SK-N-SH treated with all-trans-retinoic acid at 6 μM for 48 hours (cell line): ENCODE measurements around the gene PGM5.

Source experiments
- ATAC-seq: fragments of 200-7000 bp; cut with Tn5 transposase; 3 replicates; pipeline ENCODE4 v1.9.1; 2020; ENCODE audit warnings: mild to moderate bottlenecking, moderate library complexity
- ARNTL ChIP-seq: fragments of 450-650 bp; formaldehyde crosslinking; IDR thresholded peaks from 2 replicates; pipeline ENCODE4 v1.5.0; 2020; ENCODE audit warnings: low read depth, mild to moderate bottlenecking, moderate library complexity, borderline replicate concordance
- BACH2 ChIP-seq: fragments of 250-450 bp; sonication (Bioruptor Pico); IDR thresholded peaks from 2 replicates; pipeline ENCODE4 v1.9.0; 2021; ENCODE audit warnings: mild to moderate bottlenecking, borderline replicate concordance
- CSDC2 ChIP-seq: fragments of 250-450 bp; sonication (Bioruptor Pico); IDR thresholded peaks from 2 replicates; pipeline ENCODE4 v1.5.0; 2020; ENCODE audit warnings: mild to moderate bottlenecking, moderate library complexity
- ESRRG ChIP-seq: fragments of 250-450 bp; sonication (Bioruptor Pico); IDR thresholded peaks from 2 replicates; pipeline ENCODE4 v1.6.1; 2021; ENCODE audit warnings: mild to moderate bottlenecking
- ISL1 ChIP-seq: fragments of 250-450 bp; sonication (Bioruptor Pico); IDR thresholded peaks from 2 replicates; pipeline ENCODE4 v2.1.2; 2022; ENCODE audit warnings: mild to moderate bottlenecking, moderate library complexity
- OSR1 ChIP-seq: fragments of 250-450 bp; sonication (Bioruptor Pico); IDR thresholded peaks from 2 replicates; pipeline ENCODE4 v1.8.0; 2022; ENCODE audit warnings: moderate library complexity, mild to moderate bottlenecking, inconsistent platforms
- PPARA ChIP-seq: fragments of 250-450 bp; sonication (Bioruptor Pico); IDR thresholded peaks from 2 replicates; pipeline ENCODE4 v1.5.0; 2020; ENCODE audit warnings: mild to moderate bottlenecking, borderline replicate concordance
- RARB ChIP-seq: fragments of 250-450 bp; sonication (Bioruptor Pico); IDR thresholded peaks from 2 replicates; pipeline ENCODE4 v1.8.0; 2021; ENCODE audit warnings: mild to moderate bottlenecking, moderate library complexity
- SNAI2 ChIP-seq: fragments of 250-450 bp; sonication (Bioruptor Pico); IDR thresholded peaks from 2 replicates; pipeline ENCODE4 v1.5.0; 2020; ENCODE audit warnings: mild to moderate bottlenecking, moderate library complexity
- TCF4 ChIP-seq: fragments of 250-450 bp; sonication (Bioruptor Pico); IDR thresholded peaks from 2 replicates; pipeline ENCODE4 v1.8.0; 2021; ENCODE audit warnings: mild to moderate bottlenecking, moderate library complexity, borderline replicate concordance
- TOX ChIP-seq: fragments of 250-450 bp; sonication (Bioruptor Pico); IDR thresholded peaks from 2 replicates; pipeline ENCODE4 v1.8.0; 2021; ENCODE audit warnings: mild to moderate bottlenecking, moderate library complexity, borderline replicate concordance
- ZC3H10 ChIP-seq: fragments of 250-450 bp; sonication (Bioruptor Pico); IDR thresholded peaks from 2 replicates; pipeline ENCODE4 v1.5.1; 2021; ENCODE audit warnings: mild to moderate bottlenecking, moderate library complexity
- ZFP3 ChIP-seq: fragments of 250-450 bp; sonication (Bioruptor Pico); IDR thresholded peaks from 2 replicates; pipeline ENCODE4 v1.5.0; 2020; ENCODE audit warnings: mild to moderate bottlenecking, moderate library complexity
- ZFP30 ChIP-seq: fragments of 450-650 bp; formaldehyde crosslinking; IDR thresholded peaks from 2 replicates; pipeline ENCODE4 v1.5.0; 2022; ENCODE audit warnings: mild to moderate bottlenecking, moderate library complexity
- ZNF565 ChIP-seq: fragments of 450-650 bp; formaldehyde crosslinking; conservative IDR thresholded peaks from 2 replicates; pipeline ENCODE4 v1.5.0; 2020; ENCODE audit warnings: low read depth, mild to moderate bottlenecking, moderate library complexity
- ZNF70 ChIP-seq: fragments of 450-650 bp; formaldehyde crosslinking; IDR thresholded peaks from 2 replicates; pipeline ENCODE4 v1.5.0; 2020; ENCODE audit warnings: mild to moderate bottlenecking, moderate library complexity
- ZNF8 ChIP-seq: fragments of 450-650 bp; formaldehyde crosslinking; IDR thresholded peaks from 2 replicates; pipeline ENCODE4 v1.5.0; 2020; ENCODE audit warnings: mild to moderate bottlenecking, moderate library complexity
- TF ChIP-seq, protein P1 (sequence below): fragments of 250-450 bp; sonication (Bioruptor Pico); IDR thresholded peaks from 2 replicates; pipeline ENCODE4 v1.5.1; 2021; ENCODE audit warnings: mild to moderate bottlenecking, moderate library complexity
- TF ChIP-seq, protein P2 (sequence below): fragments of 250-450 bp; sonication (Bioruptor Pico); IDR thresholded peaks from 2 replicates; pipeline ENCODE4 v1.5.1; 2020; ENCODE audit warnings: low read depth, mild to moderate bottlenecking, moderate library complexity
- TF ChIP-seq, protein P3 (sequence below): fragments of 250-450 bp; sonication (Bioruptor Pico); IDR thresholded peaks from 2 replicates; pipeline ENCODE4 v1.8.0; 2021; ENCODE audit warnings: low read depth, mild to moderate bottlenecking, moderate library complexity, borderline replicate concordance
- TF ChIP-seq, protein P4 (sequence below): fragments of 250-450 bp; sonication (Bioruptor Pico); IDR thresholded peaks from 2 replicates; pipeline ENCODE4 v1.8.0; 2020; ENCODE audit warnings: mild to moderate bottlenecking, moderate library complexity, borderline replicate concordance

Gene PGM5

DNA sequence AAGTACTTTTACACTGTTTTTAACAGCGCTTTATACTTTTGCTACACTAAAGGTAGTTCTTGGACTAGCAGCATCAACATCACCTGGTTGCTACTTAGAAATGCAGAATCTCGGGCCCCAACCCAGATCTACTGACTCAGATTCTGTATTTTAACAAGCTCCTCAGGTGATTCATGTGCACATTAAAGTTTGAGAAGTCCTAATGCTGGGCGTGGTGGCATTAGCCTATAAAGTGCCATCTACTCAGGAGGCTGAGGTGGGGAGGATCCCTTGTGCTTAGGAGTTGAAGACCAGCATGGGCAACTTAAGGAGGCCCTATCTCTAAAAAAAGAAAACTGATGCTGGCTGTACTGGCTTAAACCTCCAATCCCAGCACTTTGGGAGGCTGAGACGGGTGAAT lies 157.6 kb downstream of the PGM5 start:
- no peak for TF ChIP-seq ISL1 (CRISPR knock-in tag)
- TF ChIP-seq, protein P1, sequence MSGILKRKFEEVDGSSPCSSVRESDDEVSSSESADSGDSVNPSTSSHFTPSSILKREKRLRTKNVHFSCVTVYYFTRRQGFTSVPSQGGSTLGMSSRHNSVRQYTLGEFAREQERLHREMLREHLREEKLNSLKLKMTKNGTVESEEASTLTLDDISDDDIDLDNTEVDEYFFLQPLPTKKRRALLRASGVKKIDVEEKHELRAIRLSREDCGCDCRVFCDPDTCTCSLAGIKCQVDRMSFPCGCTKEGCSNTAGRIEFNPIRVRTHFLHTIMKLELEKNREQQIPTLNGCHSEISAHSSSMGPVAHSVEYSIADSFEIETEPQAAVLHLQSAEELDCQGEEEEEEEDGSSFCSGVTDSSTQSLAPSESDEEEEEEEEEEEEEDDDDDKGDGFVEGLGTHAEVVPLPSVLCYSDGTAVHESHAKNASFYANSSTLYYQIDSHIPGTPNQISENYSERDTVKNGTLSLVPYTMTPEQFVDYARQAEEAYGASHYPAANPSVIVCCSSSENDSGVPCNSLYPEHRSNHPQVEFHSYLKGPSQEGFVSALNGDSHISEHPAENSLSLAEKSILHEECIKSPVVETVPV (CRISPR knock-in tag), result no peak
- TF ChIP-seq RARB, result no peak
- no peak for TF ChIP-seq PPARA (CRISPR knock-in tag)
- TF ChIP-seq, protein P2, sequence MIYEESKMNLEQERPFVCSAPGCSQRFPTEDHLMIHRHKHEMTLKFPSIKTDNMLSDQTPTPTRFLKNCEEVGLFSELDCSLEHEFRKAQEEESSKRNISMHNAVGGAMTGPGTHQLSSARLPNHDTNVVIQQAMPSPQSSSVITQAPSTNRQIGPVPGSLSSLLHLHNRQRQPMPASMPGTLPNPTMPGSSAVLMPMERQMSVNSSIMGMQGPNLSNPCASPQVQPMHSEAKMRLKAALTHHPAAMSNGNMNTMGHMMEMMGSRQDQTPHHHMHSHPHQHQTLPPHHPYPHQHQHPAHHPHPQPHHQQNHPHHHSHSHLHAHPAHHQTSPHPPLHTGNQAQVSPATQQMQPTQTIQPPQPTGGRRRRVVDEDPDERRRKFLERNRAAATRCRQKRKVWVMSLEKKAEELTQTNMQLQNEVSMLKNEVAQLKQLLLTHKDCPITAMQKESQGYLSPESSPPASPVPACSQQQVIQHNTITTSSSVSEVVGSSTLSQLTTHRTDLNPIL (CRISPR knock-in tag), result no peak
- no peak for TF ChIP-seq ZFP3
- TF ChIP-seq ARNTL (CRISPR knock-in tag), result no peak
- no peak for TF ChIP-seq BACH2 (CRISPR knock-in tag)
- no peak for TF ChIP-seq CSDC2
- no peak for TF ChIP-seq ZNF565 (CRISPR knock-in tag)
- ATAC-seq, result no peak

DNA sequence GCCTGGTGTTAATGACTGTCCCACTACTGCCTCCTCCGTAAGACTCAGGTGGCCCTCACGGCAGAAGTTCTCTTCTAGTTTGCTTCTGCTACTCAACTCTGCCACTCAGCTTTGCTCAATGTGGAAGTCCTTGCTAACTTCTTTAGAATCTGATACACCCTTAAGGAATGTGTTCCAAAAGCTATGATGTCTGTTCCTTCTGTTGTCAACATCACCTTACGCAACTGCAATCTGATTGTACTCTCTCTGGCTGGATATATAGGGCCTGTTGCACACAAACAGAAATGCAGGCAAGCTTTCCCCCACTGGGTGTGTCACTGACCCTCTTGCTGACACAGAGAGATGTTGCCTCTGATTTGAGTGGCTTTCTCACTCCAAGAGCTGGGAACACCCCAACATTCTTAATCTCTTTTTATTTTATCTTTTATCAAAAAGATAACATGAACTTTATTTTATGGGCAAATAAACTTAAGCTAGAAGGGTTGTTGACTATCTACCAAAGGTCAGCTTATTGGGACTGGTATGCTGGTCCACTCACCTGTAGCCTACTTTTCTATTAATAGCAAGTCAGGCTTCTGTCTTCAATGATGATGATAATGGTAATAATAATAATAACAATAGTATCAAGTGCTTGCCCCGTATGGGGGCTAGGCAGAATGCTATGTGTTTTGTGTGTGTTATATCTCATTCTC lies 159.1 kb downstream of the PGM5 start:
- no peak for ATAC-seq
- TF ChIP-seq OSR1, result no peak
- no peak for TF ChIP-seq ESRRG
- no peak for TF ChIP-seq ZNF70 (CRISPR knock-in tag)
- no peak for TF ChIP-seq PPARA (CRISPR knock-in tag)
- TF ChIP-seq BACH2 (CRISPR knock-in tag), result no peak
- TF ChIP-seq, protein P3, sequence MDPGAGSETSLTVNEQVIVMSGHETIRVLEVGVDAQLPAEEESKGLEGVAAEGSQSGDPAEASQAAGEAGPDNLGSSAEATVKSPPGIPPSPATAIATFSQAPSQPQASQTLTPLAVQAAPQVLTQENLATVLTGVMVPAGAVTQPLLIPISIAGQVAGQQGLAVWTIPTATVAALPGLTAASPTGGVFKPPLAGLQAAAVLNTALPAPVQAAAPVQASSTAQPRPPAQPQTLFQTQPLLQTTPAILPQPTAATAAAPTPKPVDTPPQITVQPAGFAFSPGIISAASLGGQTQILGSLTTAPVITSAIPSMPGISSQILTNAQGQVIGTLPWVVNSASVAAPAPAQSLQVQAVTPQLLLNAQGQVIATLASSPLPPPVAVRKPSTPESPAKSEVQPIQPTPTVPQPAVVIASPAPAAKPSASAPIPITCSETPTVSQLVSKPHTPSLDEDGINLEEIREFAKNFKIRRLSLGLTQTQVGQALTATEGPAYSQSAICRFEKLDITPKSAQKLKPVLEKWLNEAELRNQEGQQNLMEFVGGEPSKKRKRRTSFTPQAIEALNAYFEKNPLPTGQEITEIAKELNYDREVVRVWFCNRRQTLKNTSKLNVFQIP (CRISPR knock-in tag), result no peak
- no peak for TF ChIP-seq ZFP30 (CRISPR knock-in tag)
- TF ChIP-seq ISL1 (CRISPR knock-in tag), result no peak
- TF ChIP-seq CSDC2, result no peak
- TF ChIP-seq RARB, result no peak
- no peak for TF ChIP-seq ZFP3
- TF ChIP-seq ZC3H10 (CRISPR knock-in tag), result no peak
- no peak for TF ChIP-seq TOX (CRISPR knock-in tag)
- no peak for TF ChIP-seq ZNF565 (CRISPR knock-in tag)
- no peak for TF ChIP-seq TCF4 (CRISPR knock-in tag)
- no peak for TF ChIP-seq SNAI2 (CRISPR knock-in tag)
- no peak for TF ChIP-seq ARNTL (CRISPR knock-in tag)
- TF ChIP-seq, protein P4, sequence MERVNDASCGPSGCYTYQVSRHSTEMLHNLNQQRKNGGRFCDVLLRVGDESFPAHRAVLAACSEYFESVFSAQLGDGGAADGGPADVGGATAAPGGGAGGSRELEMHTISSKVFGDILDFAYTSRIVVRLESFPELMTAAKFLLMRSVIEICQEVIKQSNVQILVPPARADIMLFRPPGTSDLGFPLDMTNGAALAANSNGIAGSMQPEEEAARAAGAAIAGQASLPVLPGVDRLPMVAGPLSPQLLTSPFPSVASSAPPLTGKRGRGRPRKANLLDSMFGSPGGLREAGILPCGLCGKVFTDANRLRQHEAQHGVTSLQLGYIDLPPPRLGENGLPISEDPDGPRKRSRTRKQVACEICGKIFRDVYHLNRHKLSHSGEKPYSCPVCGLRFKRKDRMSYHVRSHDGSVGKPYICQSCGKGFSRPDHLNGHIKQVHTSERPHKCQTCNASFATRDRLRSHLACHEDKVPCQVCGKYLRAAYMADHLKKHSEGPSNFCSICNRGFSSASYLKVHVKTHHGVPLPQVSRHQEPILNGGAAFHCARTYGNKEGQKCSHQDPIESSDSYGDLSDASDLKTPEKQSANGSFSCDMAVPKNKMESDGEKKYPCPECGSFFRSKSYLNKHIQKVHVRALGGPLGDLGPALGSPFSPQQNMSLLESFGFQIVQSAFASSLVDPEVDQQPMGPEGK, result no peak

DNA sequence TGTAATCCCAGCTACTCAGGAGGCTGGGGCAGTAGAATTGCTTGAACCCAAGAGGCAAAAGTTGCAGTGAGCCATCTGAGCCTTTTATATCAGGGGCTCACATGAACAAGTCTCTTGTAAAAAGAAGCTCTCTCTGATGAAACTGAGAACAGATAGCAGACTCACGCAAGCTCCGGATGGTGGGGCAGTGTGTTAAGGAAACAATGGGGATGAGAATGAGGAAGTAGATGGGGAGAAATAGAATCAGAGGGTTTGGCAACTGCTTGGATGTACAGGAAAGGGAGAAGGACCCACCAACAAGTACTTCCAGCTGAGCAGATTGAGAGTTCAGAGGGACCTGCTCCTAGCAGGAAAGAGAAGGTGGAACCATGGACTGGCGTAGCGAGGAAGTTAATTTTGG lies 165.7 kb downstream of the PGM5 start:
- no peak for ATAC-seq
- TF ChIP-seq TCF4 (CRISPR knock-in tag) (no peak), BACH2 (CRISPR knock-in tag) (no peak), CSDC2 (no peak), ZNF8 (no peak), ZFP3 (no peak), ZFP30 (CRISPR knock-in tag) (no peak), ESRRG (no peak), PPARA (CRISPR knock-in tag) (no peak), ZNF565 (CRISPR knock-in tag) (no peak)
- TF ChIP-seq, protein P1 (CRISPR knock-in tag), result no peak
- TF ChIP-seq, protein P3 (CRISPR knock-in tag), result no peak
- TF ChIP-seq, protein P4, result no peak
